Lower leg skin (tissue), 3 donors: ENCODE data around the gene SEC63.

Experiments
- CTCF ChIP-seq, 3 donors: fragments of 450-650 bp; IDR thresholded peaks; one replicate each; pipeline ENCODE4 v1.5.1; 2016; ENCODE audit warnings: antibody characterized with exemption in 3 of 3, mild to moderate bottlenecking in 3 of 3, moderate library complexity in 2 of 3
- POLR2A ChIP-seq, 2 donors: fragments of 450-650 bp; IDR thresholded peaks; one replicate each; pipeline ENCODE4 v1.6.1; 2016 to 2017; ENCODE audit warnings: antibody characterized with exemption in 2 of 2, mild to moderate bottlenecking in 1 of 2, moderate library complexity in 1 of 2

DNA sequence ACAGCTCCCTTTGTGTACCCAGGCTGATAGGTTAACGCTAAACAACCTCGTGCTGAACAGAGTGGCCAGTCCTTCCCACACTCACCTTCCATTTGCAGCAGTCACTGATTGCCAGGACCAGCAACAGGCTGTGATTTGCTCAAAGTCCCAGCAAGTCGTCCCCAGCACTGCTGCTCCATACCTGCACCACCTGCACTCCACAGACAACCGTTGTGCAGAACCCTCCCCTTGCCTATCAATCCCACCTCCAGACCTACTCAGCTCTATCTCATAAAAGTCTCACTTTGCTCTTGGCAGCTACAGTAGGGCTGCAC, 90.7 kb downstream of the SEC63 start:
- TF ChIP-seq CTCF (IDR thresholded peaks at IDR 0.05) = no peak
- TF ChIP-seq POLR2A (IDR thresholded peaks at IDR 0.05) = no peak
